NCI-H2196 treated with DMSO at 0.1 percent for 48 hours (cell line): ENCODE data around the gene TRIM54.

ENCODE experiments used
- DNase-seq: peaks from one replicate; lab custom pipeline; 2025; ENCODE audit not compliant: unreplicated experiment; lab: John Stamatoyannopoulos, UW

Gene TRIM54

GRCh38 chr2:27353762-27354596 is 71.8 kb downstream of the TRIM54 start:
- DNase-seq: no peak

- DNase-seq: no peak
These were observed 72.3 kb downstream of the TRIM54 start for GRCh38 chr2:27354597-27354927.

GRCh38 chr2:27356056-27356381 is 73.8 kb downstream of the TRIM54 start:
- peak; percentile 48 for DNase-seq

- DNase-seq: peak; percentile 91
These were observed 74.4 kb downstream of the TRIM54 start, which contains the start of gene GTF3C2 for GRCh38 chr2:27356382-27357181. GTF3C2 (minus strand) TSS chr2:27356764; CDS start chr2:27343554, 13,210 bp downstream.
